GM21447 (cell line): ENCODE measurements around the gene ITGB5.

Experiments
- ATAC-seq: cut with Tn5 transposase; IDR thresholded peaks from one replicate; pipeline ENCODE4 v1.9.1; 2021; ENCODE audit not compliant: unreplicated experiment

ITGB5 gene

DNA sequence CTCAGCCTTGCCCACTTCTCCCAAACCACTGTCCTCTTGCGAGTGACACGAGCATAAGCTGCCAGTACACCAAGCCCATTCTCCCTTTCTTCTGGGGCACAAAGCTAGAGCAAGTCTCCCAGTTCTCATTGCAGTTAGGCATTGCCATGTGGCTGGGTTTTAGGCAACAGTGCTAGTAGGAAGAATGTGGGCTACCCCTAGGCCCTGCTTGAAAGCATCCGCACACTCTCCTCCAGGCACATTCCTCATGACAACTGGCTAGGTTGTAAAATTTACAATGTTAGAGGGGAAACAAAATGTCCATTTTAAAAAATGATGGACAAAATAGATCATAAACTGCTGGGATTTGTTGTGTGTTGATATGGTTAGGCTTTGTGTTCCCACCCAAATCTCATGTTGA is 19.7 kb downstream of the ITGB5 start:
- no peak for ATAC-seq

DNA sequence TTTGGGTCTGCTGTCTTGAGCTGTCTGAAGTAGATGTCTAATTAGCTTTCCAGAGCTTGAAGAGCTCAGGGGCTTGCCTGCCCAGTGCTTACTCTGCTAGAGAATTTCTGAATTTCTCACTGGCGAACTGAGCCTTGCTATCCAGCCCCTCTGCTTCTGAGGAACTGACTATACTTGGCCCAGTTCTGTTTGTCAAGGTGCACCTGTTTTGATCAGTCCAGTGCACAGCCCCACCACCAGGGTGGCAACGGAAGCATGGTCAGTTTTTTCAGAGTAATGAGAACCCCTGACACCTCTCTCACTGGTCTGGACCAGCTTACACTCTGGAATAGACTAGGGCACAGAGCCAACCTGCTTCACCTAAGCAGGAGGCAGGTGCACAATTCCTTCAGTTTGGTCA is 25.2 kb downstream of the ITGB5 start:
- no peak for ATAC-seq

DNA sequence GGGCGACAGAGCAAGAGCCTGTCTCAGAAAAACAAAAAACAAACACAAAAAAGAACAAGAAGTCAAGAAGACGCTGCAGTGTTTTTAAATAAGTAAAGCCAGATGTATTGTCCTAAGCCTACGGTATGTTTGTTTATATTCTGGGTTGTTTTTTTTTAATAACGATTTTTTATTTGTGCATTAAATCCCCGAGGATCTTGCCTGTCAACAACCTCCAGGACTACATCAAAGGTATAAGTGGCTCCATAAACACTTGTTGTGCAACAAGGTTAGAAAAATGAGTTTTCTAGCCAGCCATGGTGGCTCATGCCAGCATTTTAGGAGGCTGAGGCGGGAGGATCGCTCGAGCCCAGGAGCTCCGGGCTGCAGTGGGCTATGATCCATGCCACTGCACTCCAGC is 26.1 kb downstream of the ITGB5 start:
- no peak for ATAC-seq

DNA sequence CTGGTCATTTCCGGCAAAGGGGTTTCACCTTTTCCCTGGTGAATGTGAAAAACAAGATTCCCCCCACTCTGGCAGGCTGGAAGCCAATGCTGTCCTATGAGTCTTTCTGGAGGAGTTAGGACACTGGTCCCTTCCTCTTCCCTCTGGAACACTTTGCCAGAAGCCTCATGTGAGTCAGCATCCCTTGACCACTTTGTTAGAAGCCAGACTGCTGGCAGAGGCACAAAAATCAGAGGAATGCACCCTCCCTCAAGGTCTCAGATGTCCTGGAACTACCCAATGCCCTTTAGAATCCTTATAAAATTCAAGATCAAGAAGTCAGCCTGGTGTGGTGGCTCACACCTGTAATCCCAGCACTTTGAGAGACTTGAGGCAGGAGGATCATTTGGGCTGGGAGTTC is 26.6 kb downstream of the ITGB5 start:
- no peak for ATAC-seq

DNA sequence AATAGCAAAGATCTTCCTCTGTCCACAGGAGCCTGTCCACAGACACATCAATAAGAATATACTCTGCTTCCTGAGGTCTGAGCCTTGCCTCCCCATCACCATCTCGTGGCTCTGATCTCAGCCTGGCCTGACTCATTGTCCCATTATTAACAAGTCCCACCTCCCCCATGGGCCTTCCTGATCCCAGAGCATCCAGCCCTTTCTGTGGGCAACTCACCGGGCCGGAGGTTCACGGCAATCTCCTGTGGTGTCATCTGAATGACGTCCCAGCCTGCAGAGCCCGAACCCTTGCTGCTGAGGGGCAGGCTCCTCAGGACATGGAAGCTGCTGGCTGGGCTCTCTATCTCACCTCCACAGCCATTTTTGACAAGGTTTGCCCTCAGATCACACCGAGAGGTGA is 28.1 kb downstream of the ITGB5 start:
- ATAC-seq = no peak

DNA sequence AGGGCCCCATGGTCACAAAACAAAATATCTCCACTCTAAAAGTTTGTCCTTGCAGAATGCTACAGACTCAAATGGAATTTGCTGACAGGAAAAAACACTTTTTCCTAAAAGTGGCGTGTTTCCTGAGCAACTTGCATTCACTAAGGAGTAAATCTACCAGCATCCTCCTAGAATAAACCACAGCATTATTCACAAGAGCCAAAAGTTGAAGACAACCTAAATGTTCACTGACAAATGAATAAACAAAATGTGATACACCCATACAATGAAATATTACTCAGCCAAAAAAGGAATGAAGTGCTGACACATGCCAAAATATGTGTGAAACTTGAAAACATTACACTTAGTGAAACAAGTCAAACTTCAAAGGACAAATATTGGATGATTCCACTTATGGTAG is 28.9 kb downstream of the ITGB5 start:
- no peak for ATAC-seq

DNA sequence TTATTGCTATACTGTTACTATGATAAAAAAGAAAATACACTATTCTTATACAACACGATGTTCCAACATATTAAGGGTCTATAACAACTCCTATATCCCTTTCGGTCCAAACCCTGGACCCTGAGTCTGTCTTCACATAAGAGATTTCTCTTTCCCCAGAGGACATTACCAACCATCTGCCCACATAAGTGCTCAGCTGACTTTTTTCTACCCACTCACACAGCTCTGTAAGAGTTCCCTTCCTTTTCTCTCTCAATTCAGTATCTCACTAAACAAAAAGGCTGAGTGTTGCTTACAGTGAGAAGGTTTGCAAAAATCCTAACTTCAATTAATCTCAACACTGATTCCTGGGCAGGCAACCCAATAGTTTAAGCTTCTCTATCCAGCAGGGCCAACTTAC is 30.5 kb downstream of the ITGB5 start:
- no peak for ATAC-seq

DNA sequence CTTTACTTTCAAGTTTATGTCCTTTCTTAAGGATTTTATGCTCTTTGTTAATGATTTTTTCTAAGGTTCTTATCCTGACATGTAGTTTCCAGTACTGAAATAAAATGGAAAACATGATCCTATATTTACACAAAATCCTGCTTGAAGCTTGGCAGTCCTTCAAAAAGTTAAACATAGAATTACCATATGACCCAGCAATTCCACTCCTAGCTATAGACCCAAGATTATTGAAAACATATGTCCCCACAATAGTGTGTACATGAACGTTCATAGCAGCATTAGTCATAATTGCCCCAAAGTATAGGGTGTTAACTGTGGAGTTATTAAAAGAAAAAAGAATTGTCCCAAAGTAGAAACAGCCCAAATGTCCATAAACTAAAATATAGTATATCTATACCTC is 33.2 kb downstream of the ITGB5 start:
- ATAC-seq = no peak

DNA sequence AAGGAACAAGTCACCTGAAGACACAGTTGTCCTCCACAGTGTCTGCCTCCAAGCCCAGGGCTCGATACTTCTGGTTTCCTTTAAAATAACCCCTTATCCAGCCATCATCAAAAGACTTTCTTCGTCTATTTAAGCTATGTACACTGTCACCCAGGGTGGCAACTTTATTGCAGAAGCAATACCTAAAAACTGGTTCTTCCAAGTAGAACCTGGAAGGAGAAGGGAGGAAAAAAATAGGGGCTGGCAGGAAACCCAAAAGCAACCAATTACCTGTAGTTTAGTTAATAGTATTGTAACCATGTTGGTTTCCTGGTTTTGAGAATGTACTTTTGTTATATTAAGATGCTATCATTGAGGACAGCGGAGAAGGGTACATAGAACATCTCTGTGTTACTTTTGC is 33.7 kb downstream of the ITGB5 start:
- ATAC-seq = no peak

DNA sequence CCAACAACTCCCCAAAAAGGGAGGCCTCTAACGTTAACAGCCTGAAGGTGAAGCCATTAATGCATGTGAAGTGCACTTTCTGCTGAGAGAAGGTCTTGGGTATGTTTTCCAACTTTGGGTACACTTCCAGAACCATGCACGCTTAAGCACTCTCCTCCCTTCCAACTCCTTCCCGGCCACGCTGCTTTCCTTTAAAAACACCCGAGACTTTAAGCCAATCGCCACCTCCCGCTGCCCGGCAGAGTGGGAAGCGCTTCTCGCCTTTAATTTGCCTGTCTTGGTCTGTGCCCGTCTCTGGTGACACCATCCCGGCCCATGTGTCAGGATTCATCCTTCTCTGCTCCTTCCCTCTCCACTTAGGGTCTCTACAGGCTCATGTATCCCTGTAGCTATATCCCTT is 35.3 kb downstream of the ITGB5 start:
- no peak for ATAC-seq

DNA sequence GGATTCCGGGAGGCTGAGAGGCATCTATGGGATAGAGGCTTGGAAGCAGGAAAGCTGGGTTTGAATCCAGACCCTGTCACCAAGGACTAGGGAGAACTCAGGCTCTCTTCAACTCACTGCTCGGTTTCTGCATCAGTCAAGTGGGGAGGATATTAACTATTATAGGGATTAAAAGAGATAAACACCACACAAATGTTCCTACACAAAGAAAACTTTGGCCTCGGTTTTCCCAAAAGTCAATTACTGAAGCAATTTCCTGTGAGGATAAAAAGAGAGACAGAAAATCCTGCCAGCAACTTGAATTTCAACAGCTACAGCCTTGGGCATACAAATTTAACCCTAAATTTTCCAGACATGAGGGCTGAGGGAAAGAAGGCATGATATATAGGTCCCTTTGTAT is 36.0 kb downstream of the ITGB5 start:
- ATAC-seq = no peak

DNA sequence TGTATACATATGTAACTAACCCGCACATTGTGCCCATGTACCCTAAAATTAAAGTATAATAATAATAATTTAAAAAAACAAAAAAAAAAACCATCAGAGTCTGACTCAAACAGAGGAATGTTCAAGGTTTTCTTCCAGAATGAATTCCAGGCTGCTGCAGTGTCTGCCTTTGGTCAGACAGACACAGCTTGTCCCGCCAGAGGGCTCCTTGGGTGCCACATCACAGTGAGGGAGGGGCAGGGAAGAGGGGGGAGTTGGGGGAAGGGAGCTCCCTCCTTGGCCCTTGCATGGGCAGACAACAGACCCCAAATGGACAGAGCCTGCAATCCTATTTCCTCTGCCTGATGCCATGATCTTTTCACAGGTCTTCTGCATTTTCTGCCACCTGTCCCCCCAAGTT is 36.5 kb downstream of the ITGB5 start:
- no peak for ATAC-seq

DNA sequence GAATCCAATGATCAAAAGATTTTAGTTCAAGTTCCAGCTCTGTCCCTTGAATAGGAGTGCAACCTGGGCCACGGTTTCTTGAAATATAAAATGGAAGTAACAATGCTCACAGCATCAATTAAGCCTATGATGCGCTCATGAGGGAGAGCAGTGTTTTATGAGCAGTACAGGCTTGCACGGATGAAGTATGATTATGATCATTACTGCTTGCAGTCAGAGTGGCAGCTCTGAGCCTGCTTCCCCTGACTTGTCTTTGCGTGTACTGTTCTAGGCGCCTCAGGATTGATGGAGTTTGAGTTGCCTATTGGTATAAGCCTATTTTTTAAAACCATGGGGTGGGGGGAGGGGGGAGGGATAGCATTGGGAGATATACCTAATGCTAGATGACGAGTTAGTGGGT is 37.0 kb downstream of the ITGB5 start:
- ATAC-seq = no peak

DNA sequence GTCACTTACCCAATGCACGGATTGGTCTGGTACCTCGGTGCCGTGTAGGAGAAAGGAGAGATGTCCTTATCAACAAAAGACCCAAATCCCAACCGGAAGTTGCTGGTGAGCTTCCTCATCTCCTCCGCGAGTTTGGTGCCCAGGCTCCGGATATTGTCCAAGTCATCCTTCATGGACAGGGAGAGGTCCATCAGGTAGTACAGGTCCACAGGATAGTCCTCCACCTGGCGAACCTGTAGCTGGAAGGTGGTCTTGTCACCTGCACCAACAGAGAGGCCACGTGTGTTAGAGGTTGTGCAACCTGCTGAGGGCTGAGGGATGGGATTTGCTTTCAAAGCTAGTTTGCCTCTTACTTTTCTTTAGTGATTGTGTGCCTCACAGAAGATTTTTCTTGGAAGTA is 38.9 kb downstream of the ITGB5 start:
- ATAC-seq = no peak

DNA sequence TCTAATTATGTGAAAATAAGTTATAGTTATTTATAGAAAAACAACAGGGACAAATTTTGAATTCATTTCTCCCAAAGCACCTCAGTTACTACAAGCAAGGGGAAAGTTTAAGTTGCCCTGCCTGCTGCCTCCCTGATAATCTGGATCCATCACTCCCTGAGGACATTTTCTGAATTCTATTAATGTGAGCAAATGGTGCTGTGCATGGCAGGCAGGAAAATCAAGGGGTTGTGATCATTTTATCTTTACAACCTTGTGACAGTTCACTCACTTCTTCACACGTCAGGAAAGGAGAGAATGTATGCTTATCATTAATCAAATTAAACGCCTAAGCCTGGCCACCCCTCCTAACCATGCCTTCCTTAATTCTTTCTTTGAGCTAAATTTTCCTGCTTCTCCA is 39.3 kb downstream of the ITGB5 start:
- no peak for ATAC-seq

DNA sequence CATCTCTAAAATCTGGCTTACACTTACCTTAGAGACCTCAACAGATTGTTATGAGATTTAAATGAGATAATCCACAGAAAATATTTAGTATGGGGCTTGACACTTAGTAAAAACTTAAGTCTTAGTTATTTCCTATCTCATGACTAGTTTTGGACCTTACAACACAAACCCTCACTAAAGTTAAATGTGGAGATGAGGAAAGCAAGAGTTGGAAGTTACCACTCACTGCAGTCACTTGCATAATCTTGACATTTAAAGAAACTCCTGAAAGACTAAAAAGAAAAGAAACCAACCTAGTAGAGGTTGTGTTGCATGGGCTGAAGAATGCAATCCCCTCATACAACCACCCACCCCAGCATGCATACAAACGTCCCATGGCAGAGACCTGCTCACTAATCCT is 40.1 kb downstream of the ITGB5 start:
- ATAC-seq = no peak

DNA sequence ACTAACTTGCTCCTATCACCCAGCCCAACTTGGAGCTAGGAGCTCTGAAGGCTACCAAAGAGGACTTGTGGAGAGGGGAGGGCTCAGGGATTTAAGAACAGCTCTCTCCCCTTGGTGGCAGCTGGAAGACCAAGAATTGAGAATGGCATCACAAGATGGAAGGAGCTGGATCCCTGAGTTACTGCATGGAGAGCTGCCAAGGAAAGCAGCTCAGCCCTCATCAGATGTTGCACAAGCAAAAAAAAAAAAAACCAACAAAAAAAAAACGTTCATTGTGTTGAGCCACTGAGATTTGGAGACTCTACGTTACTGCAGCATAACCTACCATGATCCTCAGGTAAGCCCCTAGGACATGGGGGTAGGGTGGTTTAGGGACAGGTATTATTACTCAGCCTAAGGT is 41.0 kb downstream of the ITGB5 start:
- ATAC-seq = no peak

DNA sequence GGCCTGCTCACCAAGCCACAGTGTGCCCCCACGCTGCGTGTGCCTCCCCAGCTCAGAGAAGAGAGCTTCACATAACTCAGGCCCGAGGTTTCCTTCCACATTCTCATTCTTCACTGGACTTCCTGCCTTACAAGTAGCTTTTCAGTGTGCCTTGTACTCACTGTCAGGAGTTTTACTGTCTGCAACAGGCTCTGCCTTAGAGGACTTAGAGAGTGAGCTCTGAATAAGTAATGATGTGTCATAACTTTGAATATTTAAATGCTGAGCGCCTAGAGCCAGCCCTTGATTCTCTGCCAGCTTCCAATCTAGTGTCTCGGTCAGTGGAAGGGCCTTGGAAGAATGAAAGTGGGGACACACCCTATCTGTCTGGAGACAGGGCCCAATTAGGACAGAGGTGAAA is 41.8 kb downstream of the ITGB5 start:
- no peak for ATAC-seq

DNA sequence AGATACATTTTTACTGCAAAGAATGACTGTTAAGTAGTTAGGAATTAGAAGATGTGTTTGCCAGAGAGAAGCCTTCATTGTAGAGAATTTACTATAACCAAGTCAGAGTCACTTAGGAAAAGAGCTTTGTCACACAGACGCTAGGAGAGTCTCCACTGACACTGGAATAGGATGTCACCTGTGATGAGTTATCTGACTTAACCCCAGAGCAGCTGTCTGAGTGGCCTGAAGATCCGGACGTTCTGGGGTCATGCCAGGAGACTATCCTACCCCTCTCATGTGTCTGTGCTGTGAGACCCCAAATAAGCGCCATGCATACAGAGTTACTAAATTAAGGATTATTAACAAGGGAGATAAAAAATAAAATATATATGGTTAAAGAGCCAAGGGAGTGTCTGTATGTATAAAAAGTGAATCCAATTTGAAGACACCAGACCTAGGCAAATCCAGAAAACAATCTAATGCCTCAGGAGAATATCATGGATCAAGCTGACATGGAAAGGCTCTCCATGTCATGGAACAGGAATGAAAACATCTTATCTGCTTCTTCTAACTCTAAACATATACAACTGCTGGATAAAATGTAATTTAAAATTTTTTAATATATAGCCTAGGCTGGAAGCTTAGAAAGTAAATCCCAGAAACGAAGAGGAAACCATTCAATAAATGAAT is 43.5 kb downstream of the ITGB5 start:
- no peak for ATAC-seq

DNA sequence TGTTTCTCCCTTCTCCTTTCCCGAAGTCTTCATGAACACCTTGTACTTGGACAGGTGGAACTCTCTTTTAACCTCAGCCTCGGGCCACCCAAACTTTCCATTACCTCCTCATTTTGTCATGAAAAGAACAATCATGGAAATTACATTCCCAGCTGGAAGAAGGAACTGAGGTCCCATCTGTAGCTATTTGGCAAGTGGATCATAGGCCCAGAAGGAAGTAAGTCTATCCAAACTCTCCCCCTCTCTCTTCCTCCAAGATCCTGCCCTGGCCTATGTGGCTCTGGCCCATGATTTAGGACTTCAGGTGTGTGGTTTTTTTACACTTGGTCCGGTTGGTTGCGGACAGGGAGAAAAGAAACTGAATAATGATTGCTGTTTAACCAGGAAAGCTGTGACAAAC is 44.1 kb downstream of the ITGB5 start:
- no peak for ATAC-seq

DNA sequence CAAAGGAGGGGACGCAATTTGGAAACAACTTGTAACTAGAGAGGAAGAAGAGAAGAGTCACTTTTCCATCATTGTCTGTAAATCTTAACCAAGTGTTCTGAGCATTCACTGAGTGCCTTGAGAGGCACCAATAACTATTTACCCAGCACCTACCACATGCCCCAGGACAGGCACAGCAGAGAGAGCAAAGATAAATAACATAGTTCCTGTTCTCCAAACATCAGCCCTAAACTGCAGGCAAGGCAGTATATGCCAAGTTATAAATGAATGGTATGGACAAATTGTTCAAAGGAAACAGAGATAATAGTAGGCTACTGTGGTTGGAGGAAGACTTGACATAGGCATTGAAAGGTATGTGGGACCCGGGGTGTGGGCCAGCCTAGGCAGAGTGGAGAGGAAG is 45.6 kb downstream of the ITGB5 start:
- no peak for ATAC-seq

DNA sequence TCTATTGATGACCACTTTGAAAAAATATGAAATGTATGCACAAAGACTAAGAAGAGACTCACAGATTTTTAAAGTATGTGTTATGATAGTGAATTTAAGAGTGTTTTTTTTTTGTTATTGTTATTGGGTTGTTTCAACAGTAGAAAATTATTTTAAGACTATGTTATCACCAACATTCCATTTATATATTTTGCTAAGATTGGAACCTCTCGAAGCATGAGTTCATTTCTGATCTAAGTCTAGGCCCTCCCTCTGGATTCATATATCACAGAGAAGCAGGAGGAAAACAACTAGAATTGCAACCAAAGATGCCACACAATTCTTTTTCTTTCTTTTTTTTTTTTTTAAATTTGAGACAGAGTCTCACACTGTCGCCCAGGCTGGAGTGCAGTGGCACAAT is 46.8 kb downstream of the ITGB5 start:
- ATAC-seq = no peak

DNA sequence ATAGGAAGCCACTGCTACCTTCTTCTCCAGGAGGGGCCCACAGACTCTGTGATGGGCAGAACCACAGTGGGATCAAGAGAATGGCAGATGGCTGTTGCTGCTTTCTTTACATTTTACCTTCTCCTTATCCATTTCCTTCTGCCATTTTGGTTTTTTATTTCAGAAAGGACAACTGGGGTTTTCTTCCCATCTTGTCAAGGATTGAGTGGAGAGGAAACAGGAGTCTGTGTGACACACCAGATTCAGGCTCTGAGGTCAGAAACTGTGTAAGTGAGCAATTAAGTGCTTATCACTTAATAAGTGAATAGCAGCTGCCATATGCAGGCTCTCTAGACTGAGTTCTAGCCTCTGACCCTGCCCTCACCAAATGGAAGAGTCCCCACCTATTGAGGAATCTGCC is 47.3 kb downstream of the ITGB5 start:
- ATAC-seq = no peak

DNA sequence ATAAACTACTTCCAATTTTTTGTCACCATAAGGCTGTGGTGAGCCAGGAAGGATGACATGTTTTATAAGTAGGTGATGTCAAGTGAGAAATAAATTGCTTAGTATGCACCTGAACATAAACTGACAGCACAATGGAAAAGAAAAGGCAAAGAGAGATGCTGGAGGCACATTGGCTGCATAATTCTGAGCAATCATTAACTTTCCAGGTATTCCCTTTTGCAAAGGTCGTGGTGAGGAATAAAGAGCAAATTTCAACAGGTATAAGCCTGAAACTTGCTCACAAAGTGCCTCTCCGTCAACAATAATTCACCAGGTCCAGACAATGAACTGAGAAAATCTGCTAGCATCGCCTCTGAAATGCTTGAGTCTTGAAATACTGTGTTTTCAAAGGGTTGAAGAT is 48.2 kb downstream of the ITGB5 start:
- no peak for ATAC-seq
